NCI-H82 treated with DMSO at 0.1 percent for 48 hours (cell line): ENCODE measurements around the gene GPRC6A.

ENCODE experiments used
- DNase-seq: peaks from one replicate; lab custom pipeline; 2025; ENCODE audit not compliant: unreplicated experiment; lab: John Stamatoyannopoulos, UW

GPRC6A gene

GRCh38 chr6:116793224-116793623 lies 35.7 kb downstream of the GPRC6A start:
- DNase-seq: no peak

GRCh38 chr6:116783852-116784251 lies 45.0 kb downstream of the GPRC6A start:
- no peak for DNase-seq

- peak; percentile 72 for DNase-seq
Measured at GRCh38 chr6:116779573-116780164, 49.2 kb downstream of the GPRC6A start.

- no peak for DNase-seq
Measured at GRCh38 chr6:116773886-116774285, 55.0 kb downstream of the GPRC6A start.

GRCh38 chr6:116772450-116772849 lies 56.4 kb downstream of the GPRC6A start:
- no peak for DNase-seq

GRCh38 chr6:116767715-116768114 lies 61.2 kb downstream of the GPRC6A start:
- DNase-seq: no peak

- DNase-seq: no peak
Measured at GRCh38 chr6:116766506-116767176, 62.2 kb downstream of the GPRC6A start.

GRCh38 chr6:116764961-116765841 lies 63.7 kb downstream of the GPRC6A start, which contains the start of gene FAM162B:
Gene FAM162B (minus strand): TSS chr6:116765719. CDS start chr6:116765576, 143 bp downstream.
- no peak for DNase-seq

- no peak for DNase-seq
Measured at GRCh38 chr6:116764629-116764960, 64.3 kb downstream of the GPRC6A start.

GRCh38 chr6:116763906-116764628 lies 64.8 kb downstream of the GPRC6A start:
- no peak for DNase-seq

GRCh38 chr6:116763048-116763447 lies 65.8 kb downstream of the GPRC6A start:
- DNase-seq: no peak

GRCh38 chr6:116762235-116762634 lies 66.6 kb downstream of the GPRC6A start:
- DNase-seq: no peak

- DNase-seq: no peak
Measured at GRCh38 chr6:116761779-116762178, 67.1 kb downstream of the GPRC6A start.

- no peak for DNase-seq
Measured at GRCh38 chr6:116745176-116745575, 83.7 kb downstream of the GPRC6A start.
